Nephron progenitor cell (in vitro differentiated cells): ENCODE measurements around the gene OLFML1.

Source experiments
- DNase-seq: peaks from one replicate; pipeline ENCODE4 v3.0.0; 2021
- H3K27ac Mint-ChIP-seq: 2 replicates; pipeline ENCODE4 v1.8.0; 2021; ENCODE audit warnings: mild to moderate bottlenecking, moderate library complexity, mixed read lengths
- H3K27me3 Mint-ChIP-seq: 2 replicates; pipeline ENCODE4 v1.8.0; 2021; ENCODE audit warnings: mild to moderate bottlenecking, low read depth, mixed read lengths; ENCODE audit not compliant: poor library complexity
- H3K36me3 Mint-ChIP-seq: 2 replicates; pipeline ENCODE4 v1.8.0; 2021; ENCODE audit warnings: low read depth, mixed read lengths
- H3K4me1 Mint-ChIP-seq: 2 replicates; pipeline ENCODE4 v1.8.0; 2021; ENCODE audit warnings: mixed read lengths
- H3K4me3 Mint-ChIP-seq: 2 replicates; pipeline ENCODE4 v1.8.0; 2021; ENCODE audit warnings: mild to moderate bottlenecking, moderate library complexity, mixed read lengths
- H3K9me3 Mint-ChIP-seq: 2 replicates; pipeline ENCODE4 v1.8.0; 2021; ENCODE audit warnings: mild to moderate bottlenecking, moderate library complexity, mixed read lengths
- TF ChIP-seq, protein P1 (sequence below): fragments of 200-600 bp; sonication (generic); IDR thresholded peaks from 2 replicates; pipeline ENCODE4 v1.5.0; 2021; ENCODE audit warnings: antibody characterized with exemption

OLFML1 gene

DNA sequence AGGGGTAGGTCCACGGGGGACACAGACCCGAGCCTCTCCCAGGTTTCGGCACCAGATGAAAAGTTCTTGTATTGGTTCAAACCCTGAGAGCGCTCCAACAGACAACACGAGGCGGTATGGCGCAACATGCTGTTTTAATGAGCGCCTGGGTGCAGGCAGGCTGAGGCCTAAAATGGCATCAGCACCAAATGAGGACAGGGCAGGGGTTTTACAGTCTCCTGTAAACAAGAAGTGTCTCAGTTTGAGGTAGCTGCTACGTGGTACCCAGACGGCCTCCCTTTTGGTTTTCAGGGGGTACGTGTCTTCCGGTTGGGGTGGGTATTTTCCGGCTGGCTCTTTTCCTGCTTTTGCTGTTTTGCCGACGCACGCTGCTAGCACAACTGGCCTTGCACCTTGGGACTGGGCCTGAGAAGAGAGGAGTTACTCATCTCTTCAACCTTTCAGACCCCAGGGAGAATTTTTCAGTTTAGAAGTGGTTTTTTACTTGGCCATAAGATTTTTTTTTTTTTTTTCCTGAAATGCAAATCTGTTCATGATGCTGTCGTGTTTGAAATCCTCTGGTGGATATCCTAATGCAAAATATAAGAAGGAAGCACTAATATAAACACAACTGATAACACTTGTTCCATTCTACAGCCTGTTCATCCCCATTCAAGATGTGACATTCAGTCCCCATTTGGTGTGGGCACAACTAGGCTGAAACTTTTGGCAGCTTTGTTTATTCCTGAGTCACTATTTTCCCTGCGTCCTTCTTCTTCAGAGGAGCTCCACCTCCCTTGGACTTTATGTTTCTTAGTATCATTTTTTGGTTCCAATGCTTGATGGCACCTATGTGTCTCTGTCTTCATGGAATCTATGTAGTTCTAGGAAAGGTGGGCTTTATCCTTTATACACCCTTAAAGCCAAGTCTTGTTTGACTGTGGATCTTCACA, 35.0 kb downstream of the OLFML1 start:
- Mint-ChIP-seq H3K9me3 (peaks cover 7% of the 10 kb centered on the region), H3K27ac (no peak overlapping the region), H3K36me3 (peaks cover 6% of the 10 kb centered on the region), H3K27me3 (peaks cover 25% of the 10 kb centered on the region), H3K4me1 (peaks cover 15% of the 10 kb centered on the region), H3K4me3 (no peak overlapping the region)
- no peak for DNase-seq
- TF ChIP-seq, protein P1, sequence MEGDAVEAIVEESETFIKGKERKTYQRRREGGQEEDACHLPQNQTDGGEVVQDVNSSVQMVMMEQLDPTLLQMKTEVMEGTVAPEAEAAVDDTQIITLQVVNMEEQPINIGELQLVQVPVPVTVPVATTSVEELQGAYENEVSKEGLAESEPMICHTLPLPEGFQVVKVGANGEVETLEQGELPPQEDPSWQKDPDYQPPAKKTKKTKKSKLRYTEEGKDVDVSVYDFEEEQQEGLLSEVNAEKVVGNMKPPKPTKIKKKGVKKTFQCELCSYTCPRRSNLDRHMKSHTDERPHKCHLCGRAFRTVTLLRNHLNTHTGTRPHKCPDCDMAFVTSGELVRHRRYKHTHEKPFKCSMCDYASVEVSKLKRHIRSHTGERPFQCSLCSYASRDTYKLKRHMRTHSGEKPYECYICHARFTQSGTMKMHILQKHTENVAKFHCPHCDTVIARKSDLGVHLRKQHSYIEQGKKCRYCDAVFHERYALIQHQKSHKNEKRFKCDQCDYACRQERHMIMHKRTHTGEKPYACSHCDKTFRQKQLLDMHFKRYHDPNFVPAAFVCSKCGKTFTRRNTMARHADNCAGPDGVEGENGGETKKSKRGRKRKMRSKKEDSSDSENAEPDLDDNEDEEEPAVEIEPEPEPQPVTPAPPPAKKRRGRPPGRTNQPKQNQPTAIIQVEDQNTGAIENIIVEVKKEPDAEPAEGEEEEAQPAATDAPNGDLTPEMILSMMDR, result no peak

DNA sequence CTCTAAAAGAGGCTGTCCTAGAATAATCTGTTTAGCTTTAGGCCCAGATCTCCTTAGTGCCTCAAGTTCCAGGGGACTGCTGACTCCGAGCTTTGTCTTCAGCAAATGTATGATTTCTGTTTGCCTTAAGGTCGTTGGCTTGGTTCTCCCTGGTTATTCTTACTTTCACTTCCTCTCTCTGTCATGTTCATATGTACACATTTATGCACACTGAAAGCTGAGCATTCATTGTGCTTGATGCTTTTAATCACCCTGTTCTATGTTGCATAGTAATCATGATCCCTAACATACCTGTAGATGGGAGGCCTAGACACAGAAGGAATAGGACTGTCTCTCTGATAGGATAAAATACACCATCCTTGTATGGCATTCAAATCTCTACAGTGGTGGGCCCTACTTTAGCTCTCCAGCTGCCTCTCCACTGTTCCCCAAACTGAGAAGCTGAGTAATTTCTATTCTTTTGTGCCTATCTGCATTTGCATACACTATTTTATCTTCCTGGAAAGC, 35.7 kb downstream of the OLFML1 start:
- no peak for DNase-seq
- Mint-ChIP-seq H3K4me3 (no peak overlapping the region), H3K4me1 (peaks cover 13% of the 10 kb centered on the region), H3K27ac (no peak overlapping the region), H3K9me3 (peaks cover 7% of the 10 kb centered on the region), H3K36me3 (peaks cover 6% of the 10 kb centered on the region), H3K27me3 (peaks cover 18% of the 10 kb centered on the region)
- TF ChIP-seq, protein P1, result no peak

DNA sequence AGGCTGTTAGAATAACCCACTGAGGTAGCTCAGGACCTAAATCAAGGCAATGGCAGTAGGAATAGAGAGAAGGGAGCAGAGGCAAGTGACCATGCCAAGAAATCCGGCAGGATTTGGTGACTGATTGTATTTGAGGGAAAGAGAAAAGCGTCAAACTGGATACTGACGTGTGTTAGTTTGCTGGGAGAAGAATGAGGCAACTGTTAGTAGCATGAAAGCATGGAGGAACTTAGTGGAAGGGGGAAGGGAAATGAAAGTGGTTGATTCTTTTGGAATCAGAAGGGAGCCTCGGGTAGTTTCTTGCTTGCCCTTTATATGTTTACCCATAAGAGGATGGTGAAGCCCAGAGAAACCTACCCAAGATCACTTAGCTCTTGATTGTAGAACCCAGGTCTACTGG, 36.8 kb downstream of the OLFML1 start:
- peaks cover 7% of the 10 kb centered on the region for H3K9me3 Mint-ChIP-seq
- H3K4me1 Mint-ChIP-seq, result peaks cover 13% of the 10 kb centered on the region
- H3K27ac Mint-ChIP-seq, result no peak overlapping the region

DNA sequence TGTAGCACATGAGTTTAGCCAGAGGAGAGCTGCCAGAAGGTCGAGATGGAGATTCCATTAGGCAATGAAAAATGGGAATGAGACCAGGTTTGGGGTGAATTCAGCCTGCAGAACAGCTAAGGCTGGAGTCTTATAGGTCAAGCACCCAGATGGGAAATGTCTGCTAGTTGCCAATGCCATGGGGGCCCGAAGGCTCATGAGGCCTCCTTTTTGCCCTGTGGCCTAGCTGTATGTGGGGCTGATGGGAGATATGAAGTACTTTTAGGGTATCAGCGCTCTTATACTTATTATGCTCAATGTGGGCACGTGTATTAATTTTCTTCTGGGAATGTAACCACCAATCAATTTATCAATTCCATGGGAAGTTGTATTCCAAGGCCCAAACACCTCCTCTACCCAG, 37.2 kb downstream of the OLFML1 start:
- peaks cover 7% of the 10 kb centered on the region for H3K9me3 Mint-ChIP-seq
- H3K36me3 Mint-ChIP-seq, result peaks cover 6% of the 10 kb centered on the region
- peaks cover 7% of the 10 kb centered on the region for H3K27me3 Mint-ChIP-seq
- DNase-seq, result no peak
- no peak overlapping the region for H3K27ac Mint-ChIP-seq
- H3K4me3 Mint-ChIP-seq, result no peak overlapping the region
- peaks cover 13% of the 10 kb centered on the region for H3K4me1 Mint-ChIP-seq
- TF ChIP-seq, protein P1, result no peak

More for the DNA sequence above, 36.8 kb downstream of the OLFML1 start:
- Mint-ChIP-seq H3K27me3 (peaks cover 7% of the 10 kb centered on the region), H3K36me3 (peaks cover 6% of the 10 kb centered on the region), H3K4me3 (no peak overlapping the region)
- no peak for DNase-seq
- TF ChIP-seq, protein P1, result no peak

DNA sequence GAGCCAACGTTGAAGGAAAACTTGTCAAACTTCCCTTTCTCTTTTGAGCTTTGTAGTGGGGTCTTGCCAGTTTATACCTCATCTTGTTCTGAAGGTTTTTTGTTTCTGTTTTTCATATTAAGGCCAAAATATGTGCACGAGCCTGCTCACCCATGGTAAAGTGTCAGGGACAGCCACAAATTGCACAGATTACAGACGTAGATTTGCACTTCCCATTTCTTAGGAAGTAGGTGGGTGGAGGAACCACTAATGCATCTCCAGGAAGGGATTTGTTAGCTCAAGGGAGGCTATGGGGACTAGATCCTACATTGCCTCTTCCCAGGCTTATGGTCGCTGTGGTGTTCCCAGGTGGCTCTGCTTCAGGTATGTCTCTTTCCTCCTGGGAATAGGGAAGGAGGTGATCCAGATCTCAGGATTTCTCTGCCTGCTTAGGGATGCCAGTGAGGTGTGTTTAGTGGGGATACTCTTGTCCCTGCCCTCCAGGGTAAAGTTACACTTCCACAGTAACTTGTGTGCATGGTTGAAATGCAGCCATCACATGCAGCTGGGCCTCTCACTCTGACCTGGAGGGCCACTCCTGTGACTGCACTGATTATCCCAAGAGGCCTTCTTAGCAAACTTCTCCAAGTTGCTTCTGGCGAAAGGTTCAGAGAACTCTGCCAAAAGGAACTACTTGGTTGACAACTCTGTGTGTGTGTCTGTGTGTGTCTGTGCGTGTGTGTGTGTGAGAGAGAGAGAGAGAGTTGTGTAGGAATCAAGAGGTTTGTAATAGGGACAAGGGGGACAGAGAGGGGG, 38.3 kb downstream of the OLFML1 start:
- no peak for DNase-seq
- H3K4me3 Mint-ChIP-seq, result no peak overlapping the region
- no peak overlapping the region for H3K27ac Mint-ChIP-seq
- H3K4me1 Mint-ChIP-seq, result peaks cover 13% of the 10 kb centered on the region
- TF ChIP-seq, protein P1, result no peak
- H3K9me3 Mint-ChIP-seq, result peaks cover 2% of the 10 kb centered on the region
- H3K36me3 Mint-ChIP-seq, result peaks cover 6% of the 10 kb centered on the region
- peaks cover 9% of the 10 kb centered on the region for H3K27me3 Mint-ChIP-seq
